ENCODE data around the gene HSPA1L. TPM values are rescaled to one million over a fixed set of nuclear protein-coding genes. Genes with fewer than 3 reads are reported as not detected.
A peak's percentile ranks its signal among the peaks of the same experiment; 100 is the strongest.

Gene HSPA1L
- total and polyA plus RNA-seq, 2 donors (not counting 3 experiments of a cell fraction or from before 2014, with no cell fraction given): 0.32 to 0.77 TPM

- intact Hi-C loops (cut with micrococcal nuclease): no loop called here
- FAIRE-seq: no peak
- Histone ChIP-seq H3K27me3 (ENCODE audit: control insufficient read depth in 2 of 2, insufficient read depth in 2 of 2, low read length in 2 of 2) (no peaks in the 10 kb centered on the region), H2AFZ (ENCODE audit: low read depth, low read length) (no peak overlapping the region), H3K36me3 (ENCODE audit: control insufficient read depth in 2 of 2, extremely low read depth in 1 of 2, insufficient read depth in 2 of 2, low read length in 2 of 2) (peaks cover 2% of the 10 kb centered on the region in 2 experiments), H3K9me3 (replicated peaks; ENCODE audit: control insufficient read depth, insufficient read depth, low read length) (no peaks in the 10 kb centered on the region), H3K4me2 (ENCODE audit: insufficient read depth, low read length) (no peak overlapping the region), H3K79me2 (ENCODE audit: control insufficient read depth, insufficient read depth, low read length) (no peaks in the 10 kb centered on the region), H3K9me1 (replicated peaks; ENCODE audit: control insufficient read depth, extremely low read depth, insufficient read depth, low read length) (no peaks in the 10 kb centered on the region), H3K9ac (replicated peaks; ENCODE audit: extremely low read depth, insufficient read depth, low read length) (no peak overlapping the region), H3K27ac (ENCODE audit: insufficient read depth, low read depth, low read length) (peak overlapping the region; percentile 2), H3K4me1 (ENCODE audit: control insufficient read depth, extremely low read depth, insufficient read depth, low read length) (no peaks in the 10 kb centered on the region), H3K4me3 (replicated peaks in 1 of 3; ENCODE audit: insufficient read depth in 1 of 3, low read depth in 1 of 3, low read length in 3 of 3) (no peak overlapping the region), H4K20me1 (replicated peaks; ENCODE audit: control insufficient read depth, extremely low read depth, insufficient read depth, low read length) (no peaks in the 10 kb centered on the region)
- no peak for TF ChIP-seq EZH2 (IDR thresholded peaks at IDR 0.05; ENCODE audit: borderline replicate concordance, low read depth, low read length, severe bottlenecking)
- TF ChIP-seq POLR2AphosphoS5 (IDR thresholded peaks at IDR 0.05; ENCODE audit: insufficient read depth, low read depth, low read length): no peak
- TF ChIP-seq MAX (IDR thresholded peaks at IDR 0.05; ENCODE audit: insufficient read depth, insufficient read length): no peak
- TF ChIP-seq MYC (IDR thresholded peaks at IDR 0.05; ENCODE audit: low read depth, low read length): no peak
- dilution Hi-C loops (cut with MboI; ENCODE audit: extremely low pct_ligation_motif_present, low sequenced_read_pairs): no loop called here
- no TSS peak for BruUV-seq (replicated peaks)
- ChIA-PET CTCF (interaction anchor here (0.7 kb wide), 1 partner anchor 33 kb away, joined by 3 read pairs; no protein-coding TSS in a partner anchor), POLR2A (no interaction called here)
- DNase-seq (ENCODE audit: low read depth, low spot score): no peak
These were observed 52.0 kb downstream of the HSPA1L start for GRCh38 chr6:31762878-31763618.

GRCh38 chr6:31762356-31762755, 52.7 kb downstream of the HSPA1L start, which contains the start of gene SAPCD1:
SAPCD1 (plus strand) TSS chr6:31762656; CDS start chr6:31763055, 399 bp downstream.
- TF ChIP-seq CTCF (IDR thresholded peaks at IDR 0.05; ENCODE audit: extremely low read depth in 1 of 2, insufficient read depth in 1 of 2, low read depth in 1 of 2, low read length in 2 of 2) (no peak), POLR2A (IDR thresholded peaks at IDR 0.05; ENCODE audit: low read depth, low read length) (no peak), JUN (IDR thresholded peaks at IDR 0.05; ENCODE audit: borderline replicate concordance, insufficient read depth, insufficient read length, low read depth) (no peak), EZH2 (IDR thresholded peaks at IDR 0.05; ENCODE audit: borderline replicate concordance, low read depth, low read length, severe bottlenecking) (no peak), MAX (IDR thresholded peaks at IDR 0.05; ENCODE audit: insufficient read depth, insufficient read length) (no peak), MYC (IDR thresholded peaks at IDR 0.05; ENCODE audit: low read depth, low read length) (no peak), FOS (IDR thresholded peaks at IDR 0.05; ENCODE audit: borderline replicate concordance, insufficient read depth, low read length) (no peak), POLR2AphosphoS5 (IDR thresholded peaks at IDR 0.05; ENCODE audit: insufficient read depth, low read depth, low read length) (no peak), GATA2 (IDR thresholded peaks at IDR 0.05; ENCODE audit: insufficient read depth, insufficient read length, low read depth, low read length) (no peak)
- Histone ChIP-seq H3K9me3 (replicated peaks; ENCODE audit: control insufficient read depth, insufficient read depth, low read length) (no peaks in the 10 kb centered on the region), H3K4me3 (replicated peaks in 1 of 3; ENCODE audit: insufficient read depth in 1 of 3, low read depth in 1 of 3, low read length in 3 of 3) (no peak within 1 kb of the TSS), H3K9me1 (replicated peaks; ENCODE audit: control insufficient read depth, extremely low read depth, insufficient read depth, low read length) (no peaks in the 10 kb centered on the region), H3K27me3 (ENCODE audit: control insufficient read depth in 2 of 2, insufficient read depth in 2 of 2, low read length in 2 of 2) (no peaks in the 10 kb centered on the region), H3K4me2 (ENCODE audit: insufficient read depth, low read length) (no peak within 1 kb of the TSS), H4K20me1 (replicated peaks; ENCODE audit: control insufficient read depth, extremely low read depth, insufficient read depth, low read length) (no peaks in the 10 kb centered on the region), H3K9ac (replicated peaks; ENCODE audit: extremely low read depth, insufficient read depth, low read length) (no peak within 1 kb of the TSS), H3K4me1 (ENCODE audit: control insufficient read depth, extremely low read depth, insufficient read depth, low read length) (no peaks in the 10 kb centered on the region), H2AFZ (ENCODE audit: low read depth, low read length) (no peak within 1 kb of the TSS), H3K79me2 (ENCODE audit: control insufficient read depth, insufficient read depth, low read length) (no peaks in the 10 kb centered on the region), H3K27ac (ENCODE audit: insufficient read depth, low read depth, low read length) (peak within 1 kb of the TSS; percentile 2), H3K36me3 (ENCODE audit: control insufficient read depth in 2 of 2, extremely low read depth in 1 of 2, insufficient read depth in 2 of 2, low read length in 2 of 2) (peaks cover 2% of the 10 kb centered on the region in 2 experiments)
- TSS peak; percentile 12 for BruUV-seq (replicated peaks)
- ChIA-PET POLR2A (no interaction called here), CTCF (no interaction called here)
- no peak for DNase-seq (ENCODE audit: low read depth, low spot score)
- intact Hi-C loops (cut with micrococcal nuclease) (no loop called here), dilution Hi-C loops (cut with MboI; ENCODE audit: extremely low pct_ligation_motif_present, low sequenced_read_pairs) (no loop called here)
- FAIRE-seq: no peak
